BJ (cell line): ENCODE results near the gene LRRC71. TPM values are rescaled to one million over a fixed set of nuclear protein-coding genes. Genes with fewer than 3 reads are reported as not detected.

Experiments used
- CTCF ChIA-PET: fragments of 350-600 bp; formaldehyde crosslinking; extraction: SDS; loops from one replicate; lab custom pipeline; 2021; ENCODE audit warnings: antibody characterized with exemption, inconsistent platforms; lab: Yijun Ruan, JAX
- POLR2A ChIA-PET: fragments of 300-600 bp; sonication (Branson Sonifier 250); formaldehyde crosslinking; extraction: SDS; loops from one replicate; lab custom pipeline; 2021; ENCODE audit warnings: antibody characterized with exemption; lab: Charles Lee
- DNase-seq: peaks from one replicate; pipeline ENCODE4 v3.0.0-alpha.2; 2011; ENCODE audit warnings: low read depth
- H3K27me3 ChIP-seq: 2 replicates; pipeline ENCODE4 v1.6.0; 2011; ENCODE audit warnings: low read length; ENCODE audit not compliant: control insufficient read depth, insufficient read depth
- H3K36me3 ChIP-seq: 2 replicates; pipeline ENCODE4 v1.5.1; 2011; ENCODE audit warnings: low read length; ENCODE audit not compliant: control insufficient read depth, insufficient read depth
- H3K4me3 ChIP-seq: 2 replicates; pipeline ENCODE4 v1.5.1; 2011; ENCODE audit warnings: low read depth, mild to moderate bottlenecking, control low read depth, low read length
- polyA plus RNA-seq: library from polyadenylated mRNA; depleted of rRNA; stranded (reverse); fragments of >200 nt; gene quantifications from 2 replicates; pipeline ENCODE4 v1.2.3, GENCODE V29; 2011
- TF ChIP-seq, protein P1 (sequence below): IDR thresholded peaks from 2 replicates; pipeline ENCODE4 v1.5.1; 2011; ENCODE audit warnings: low read depth, mild to moderate bottlenecking, control low read depth, inconsistent platforms, low read length, moderate library complexity; ENCODE audit not compliant: insufficient read depth

The LRRC71 gene
- polyA plus RNA-seq, 1 experiment: 1.2 TPM

DNA sequence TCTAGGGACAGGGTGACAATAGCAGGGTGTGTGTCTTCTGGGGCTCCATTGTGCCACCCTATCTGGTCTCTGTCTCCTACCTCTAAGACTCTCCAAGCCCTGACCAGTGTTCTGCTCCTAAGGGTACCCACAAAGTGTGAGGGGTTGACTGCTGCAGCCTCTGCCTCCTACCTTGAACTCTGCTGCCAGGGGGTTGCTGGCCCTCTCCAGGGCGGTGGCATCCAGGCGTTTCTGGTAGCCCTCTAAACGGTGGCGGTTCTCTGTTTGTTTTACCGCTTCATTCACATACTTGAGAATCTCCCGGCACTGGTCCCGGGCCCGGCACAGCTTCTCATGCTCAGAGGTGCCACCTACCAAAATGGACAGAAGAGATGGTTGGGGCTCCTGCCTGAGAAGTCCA lies 24.4 kb downstream of the LRRC71 start:
- H3K4me3 ChIP-seq: no peak overlapping the region
- peaks cover 43% of the 10 kb centered on the region for H3K36me3 ChIP-seq
- ChIA-PET CTCF (no interaction called here), POLR2A (no interaction called here)
- H3K27me3 ChIP-seq: no peaks in the 10 kb centered on the region
- TF ChIP-seq, protein P1, sequence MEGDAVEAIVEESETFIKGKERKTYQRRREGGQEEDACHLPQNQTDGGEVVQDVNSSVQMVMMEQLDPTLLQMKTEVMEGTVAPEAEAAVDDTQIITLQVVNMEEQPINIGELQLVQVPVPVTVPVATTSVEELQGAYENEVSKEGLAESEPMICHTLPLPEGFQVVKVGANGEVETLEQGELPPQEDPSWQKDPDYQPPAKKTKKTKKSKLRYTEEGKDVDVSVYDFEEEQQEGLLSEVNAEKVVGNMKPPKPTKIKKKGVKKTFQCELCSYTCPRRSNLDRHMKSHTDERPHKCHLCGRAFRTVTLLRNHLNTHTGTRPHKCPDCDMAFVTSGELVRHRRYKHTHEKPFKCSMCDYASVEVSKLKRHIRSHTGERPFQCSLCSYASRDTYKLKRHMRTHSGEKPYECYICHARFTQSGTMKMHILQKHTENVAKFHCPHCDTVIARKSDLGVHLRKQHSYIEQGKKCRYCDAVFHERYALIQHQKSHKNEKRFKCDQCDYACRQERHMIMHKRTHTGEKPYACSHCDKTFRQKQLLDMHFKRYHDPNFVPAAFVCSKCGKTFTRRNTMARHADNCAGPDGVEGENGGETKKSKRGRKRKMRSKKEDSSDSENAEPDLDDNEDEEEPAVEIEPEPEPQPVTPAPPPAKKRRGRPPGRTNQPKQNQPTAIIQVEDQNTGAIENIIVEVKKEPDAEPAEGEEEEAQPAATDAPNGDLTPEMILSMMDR: no peak
- no peak for DNase-seq

DNA sequence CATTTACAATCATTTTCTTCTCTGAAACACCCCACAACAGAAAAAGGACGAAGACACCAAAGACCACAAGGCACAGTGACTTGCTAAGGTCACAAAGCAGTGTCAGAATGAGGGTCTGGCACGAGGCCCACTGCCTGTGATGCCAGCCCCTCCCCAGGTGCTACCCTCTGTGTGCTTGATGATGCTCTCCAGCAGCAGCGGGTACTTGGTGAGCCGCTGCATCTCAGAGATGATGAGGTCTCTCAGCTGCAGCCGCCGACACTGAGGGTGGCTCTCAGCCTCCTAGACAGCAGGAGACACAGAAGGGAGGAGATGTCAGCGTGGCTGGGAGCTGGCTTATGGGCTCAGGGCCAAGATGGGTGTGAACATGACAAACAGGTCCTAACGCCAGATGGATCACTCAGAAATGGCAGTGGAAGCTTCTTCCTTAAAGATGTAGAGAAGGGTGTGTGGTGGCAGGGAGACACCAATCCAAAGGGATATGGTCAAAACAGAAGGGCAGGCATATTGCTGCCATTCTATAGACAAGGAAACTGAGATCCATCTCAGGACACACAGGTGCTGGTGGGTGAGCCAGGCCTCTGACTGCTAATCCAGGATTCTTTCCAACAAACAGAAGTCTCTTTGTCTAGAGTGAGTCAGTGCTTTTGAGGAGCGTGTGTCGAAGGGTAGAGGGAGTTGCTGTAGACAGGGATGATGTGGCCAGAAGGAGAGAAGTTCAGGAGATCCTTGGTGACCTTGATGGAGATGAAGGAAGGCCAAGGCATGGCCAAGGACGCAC lies 25.6 kb downstream of the LRRC71 start:
- no peaks in the 10 kb centered on the region for H3K27me3 ChIP-seq
- DNase-seq: no peak
- peaks cover 40% of the 10 kb centered on the region for H3K36me3 ChIP-seq
- ChIA-PET CTCF (interaction anchor here (0.9 to 1.3 kb wide), 4 partner anchors 8 to 86 kb away, joined by 3 to 4 read pairs (median 4); no protein-coding TSS in a partner anchor), POLR2A (no interaction called here)
- H3K4me3 ChIP-seq: no peak overlapping the region
- TF ChIP-seq, protein P1: no peak

GRCh38 chr1:156947127-156947526 lies 26.7 kb downstream of the LRRC71 start:
- TF ChIP-seq, protein P1: no peak
- Histone ChIP-seq H3K4me3 (no peak overlapping the region), H3K36me3 (peaks cover 40% of the 10 kb centered on the region), H3K27me3 (no peaks in the 10 kb centered on the region)
- POLR2A ChIA-PET: no interaction called here
- CTCF ChIA-PET: interaction anchor here (0.9 to 1.3 kb wide), 5 partner anchors 10 to 87 kb away, joined by 3 to 4 read pairs (median 4); no protein-coding TSS in a partner anchor
- no peak for DNase-seq

DNA sequence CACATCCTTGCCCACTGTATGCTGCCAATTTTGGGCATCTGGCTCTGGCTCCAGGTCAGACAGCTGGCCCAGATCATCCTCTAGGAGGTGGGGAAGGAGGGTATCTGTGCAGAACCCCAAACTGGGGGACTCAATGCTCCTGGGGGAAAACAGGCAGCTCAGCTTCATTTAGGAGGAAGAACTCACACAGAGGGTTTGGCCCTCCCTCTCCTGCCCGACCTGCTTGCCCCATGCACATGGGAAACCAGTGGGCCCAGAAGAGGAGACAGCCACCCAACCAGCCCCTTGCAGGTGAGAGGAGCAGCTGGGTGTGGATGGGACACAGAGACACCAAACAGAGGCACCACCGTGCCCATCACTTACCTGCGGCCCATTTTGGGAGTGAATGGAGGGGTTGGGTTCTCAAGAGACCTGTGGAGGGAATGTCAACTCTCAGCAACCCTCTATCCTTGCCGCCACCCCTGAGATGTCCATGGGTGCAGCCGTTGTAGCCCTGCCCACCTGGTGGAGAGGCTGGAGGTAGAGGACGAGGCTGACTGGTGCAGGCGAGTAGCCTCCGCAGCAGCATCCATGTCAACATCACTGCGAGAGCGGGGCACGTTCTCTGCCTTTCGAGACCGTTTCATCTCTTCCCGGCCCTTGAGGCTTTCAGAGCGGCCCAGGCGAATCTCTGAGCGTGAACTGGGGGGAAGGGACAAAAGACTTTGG lies 27.5 kb downstream of the LRRC71 start:
- ChIA-PET CTCF (interaction anchor here (1.1 to 1.9 kb wide), 5 partner anchors 9 to 23 kb away, joined by 3 to 7 read pairs (median 5); no protein-coding TSS in a partner anchor), POLR2A (no interaction called here)
- Histone ChIP-seq H3K36me3 (peaks cover 43% of the 10 kb centered on the region), H3K27me3 (no peaks in the 10 kb centered on the region), H3K4me3 (no peak overlapping the region)
- TF ChIP-seq, protein P1: no peak
- DNase-seq: no peak

DNA sequence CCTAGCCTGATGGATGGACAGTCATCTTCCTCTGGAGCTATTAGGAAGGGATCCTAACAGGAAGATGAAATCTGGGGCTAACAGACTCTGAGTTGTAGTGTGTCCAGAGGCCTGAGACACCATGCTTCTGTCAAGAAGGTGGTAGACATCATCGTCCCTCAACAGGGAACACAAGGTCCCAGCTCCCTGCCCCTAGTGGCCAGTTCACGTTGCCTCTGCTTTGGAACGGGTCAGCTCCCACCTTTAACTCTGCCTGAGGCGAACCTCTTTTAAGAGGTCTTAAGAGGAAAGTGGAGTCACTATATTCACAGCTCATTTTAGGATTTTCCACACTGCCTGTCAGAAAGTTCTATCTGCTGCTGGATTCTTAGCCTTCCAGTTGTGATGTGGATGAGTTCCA lies 28.3 kb downstream of the LRRC71 start:
- no peaks in the 10 kb centered on the region for H3K27me3 ChIP-seq
- H3K36me3 ChIP-seq: peaks cover 43% of the 10 kb centered on the region
- no peak overlapping the region for H3K4me3 ChIP-seq
- DNase-seq: no peak
- TF ChIP-seq, protein P1: 0 out of 2 replicates have a peak, but pooled peaks have one; percentile 20
- ChIA-PET CTCF (interaction anchor here (0.7 to 1.9 kb wide), 8 partner anchors 8 to 40 kb away, joined by 3 to 7 read pairs (median 4); no protein-coding TSS in a partner anchor), POLR2A (no interaction called here)
